Kidney epithelial cell (primary cell): ENCODE measurements around the gene KRT86. TPM values are rescaled to one million over a fixed set of nuclear protein-coding genes. Genes with fewer than 3 reads are reported as not detected.

Experiments used
- DNase-seq: peaks from one replicate; pipeline ENCODE4 v3.0.0-alpha.2; 2010; ENCODE audit warnings: low read depth
- H3K27me3 ChIP-seq: 2 replicates; pipeline ENCODE4 v1.6.0; 2011; ENCODE audit warnings: low read length; ENCODE audit not compliant: control insufficient read depth, insufficient read depth
- H3K36me3 ChIP-seq: 2 replicates; pipeline ENCODE4 v1.5.1; 2011; ENCODE audit warnings: low read length; ENCODE audit not compliant: control insufficient read depth, insufficient read depth
- H3K4me3 ChIP-seq: 2 replicates; pipeline ENCODE4 v1.5.1; 2011; ENCODE audit warnings: low read depth, mild to moderate bottlenecking, control low read depth, low read length
- total RNA-seq: library from RNA; depleted of rRNA; stranded (reverse); fragments of >200 nt; gene quantifications from 2 replicates; pipeline ENCODE4 v1.2.3, GENCODE V29; 2015
- TF ChIP-seq, protein P1 (sequence below): IDR thresholded peaks from 2 replicates; pipeline ENCODE4 v1.5.1; 2011; ENCODE audit warnings: mild to moderate bottlenecking, moderate library complexity, low read length, control low read depth, inconsistent platforms; ENCODE audit not compliant: insufficient read depth, poor library complexity, severe bottlenecking

KRT86 gene
- total RNA-seq, 1 donor from 2014 or later = 6.9 TPM

DNA sequence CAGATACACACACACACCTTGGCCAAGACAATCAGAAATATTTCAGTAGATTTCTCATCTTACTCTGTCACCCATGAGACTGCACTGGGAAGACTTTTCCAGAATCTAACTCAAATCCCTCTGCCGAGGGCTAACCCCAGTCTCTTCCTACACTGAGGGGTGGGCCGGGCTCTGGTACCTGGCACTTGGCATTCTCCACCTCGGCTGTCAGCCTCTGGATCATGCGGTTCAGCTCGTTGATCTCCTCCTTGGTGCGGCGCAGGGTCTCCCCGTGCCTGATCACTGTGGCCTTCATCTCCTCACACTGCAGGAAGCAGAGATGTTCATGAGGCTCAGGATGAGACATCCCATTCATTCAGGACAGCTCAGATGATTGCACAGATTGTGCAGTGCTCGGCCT, 41.8 kb downstream of the KRT86 start:
- Histone ChIP-seq H3K4me3 (no peak overlapping the region), H3K36me3 (no peaks in the 10 kb centered on the region), H3K27me3 (peaks cover 36% of the 10 kb centered on the region)
- TF ChIP-seq, protein P1, sequence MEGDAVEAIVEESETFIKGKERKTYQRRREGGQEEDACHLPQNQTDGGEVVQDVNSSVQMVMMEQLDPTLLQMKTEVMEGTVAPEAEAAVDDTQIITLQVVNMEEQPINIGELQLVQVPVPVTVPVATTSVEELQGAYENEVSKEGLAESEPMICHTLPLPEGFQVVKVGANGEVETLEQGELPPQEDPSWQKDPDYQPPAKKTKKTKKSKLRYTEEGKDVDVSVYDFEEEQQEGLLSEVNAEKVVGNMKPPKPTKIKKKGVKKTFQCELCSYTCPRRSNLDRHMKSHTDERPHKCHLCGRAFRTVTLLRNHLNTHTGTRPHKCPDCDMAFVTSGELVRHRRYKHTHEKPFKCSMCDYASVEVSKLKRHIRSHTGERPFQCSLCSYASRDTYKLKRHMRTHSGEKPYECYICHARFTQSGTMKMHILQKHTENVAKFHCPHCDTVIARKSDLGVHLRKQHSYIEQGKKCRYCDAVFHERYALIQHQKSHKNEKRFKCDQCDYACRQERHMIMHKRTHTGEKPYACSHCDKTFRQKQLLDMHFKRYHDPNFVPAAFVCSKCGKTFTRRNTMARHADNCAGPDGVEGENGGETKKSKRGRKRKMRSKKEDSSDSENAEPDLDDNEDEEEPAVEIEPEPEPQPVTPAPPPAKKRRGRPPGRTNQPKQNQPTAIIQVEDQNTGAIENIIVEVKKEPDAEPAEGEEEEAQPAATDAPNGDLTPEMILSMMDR = no peak
- no peak for DNase-seq

DNA sequence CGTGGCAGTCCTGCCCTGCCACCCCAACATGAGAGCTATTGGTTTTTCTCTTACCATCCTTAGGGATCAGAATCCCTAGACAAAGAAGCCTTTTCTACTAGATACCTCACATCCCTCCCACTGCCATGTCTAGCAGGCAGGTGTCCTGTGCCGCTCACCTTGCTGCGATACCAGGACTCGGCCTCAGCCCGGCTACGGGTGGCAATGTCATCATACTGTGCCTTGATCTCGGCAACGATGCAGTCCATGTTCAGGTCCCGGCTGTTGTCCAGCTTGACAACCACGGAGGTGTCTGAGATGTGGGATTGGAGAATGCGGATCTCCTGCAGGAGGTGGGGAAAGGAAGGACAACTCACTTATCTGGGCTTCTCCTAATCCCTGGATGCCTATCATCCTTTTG, 42.3 kb downstream of the KRT86 start:
- TF ChIP-seq, protein P1 = no peak
- H3K27me3 ChIP-seq = peaks cover 39% of the 10 kb centered on the region
- no peaks in the 10 kb centered on the region for H3K36me3 ChIP-seq

DNA sequence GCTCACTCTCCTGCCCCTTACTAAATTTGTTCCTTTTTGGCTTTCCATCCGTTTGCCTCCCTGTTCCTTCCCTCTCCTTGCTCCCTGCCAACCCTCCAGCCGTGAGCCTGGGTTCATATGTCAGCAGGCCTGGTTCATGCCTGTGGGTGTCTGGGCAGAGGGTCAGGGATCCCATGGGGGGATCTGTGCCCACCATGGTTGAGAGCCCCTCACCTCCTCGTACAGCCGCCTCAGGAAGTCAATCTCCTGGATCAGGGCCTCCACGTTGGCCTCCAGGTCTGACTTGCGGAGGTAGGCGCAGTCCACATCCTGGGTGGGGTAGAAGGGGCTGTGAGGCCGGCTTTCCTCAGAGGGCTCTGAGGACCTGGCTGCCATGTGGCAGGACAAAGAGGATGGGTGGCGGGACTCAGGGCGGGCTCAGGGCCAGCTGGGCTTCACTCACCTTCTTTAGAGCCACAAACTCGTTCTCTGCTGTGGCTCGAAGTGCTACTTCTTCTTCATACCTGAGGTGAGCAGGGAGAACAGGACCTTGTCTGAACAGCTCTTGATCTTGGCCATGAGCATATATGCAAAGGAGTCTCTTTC, 43.1 kb downstream of the KRT86 start:
- TF ChIP-seq, protein P1 = no peak
- DNase-seq = no peak
- Histone ChIP-seq H3K36me3 (no peaks in the 10 kb centered on the region), H3K27me3 (peaks cover 43% of the 10 kb centered on the region), H3K4me3 (no peak overlapping the region)

More for the DNA sequence above, 42.3 kb downstream of the KRT86 start:
- no peak overlapping the region for H3K4me3 ChIP-seq
- no peak for DNase-seq

DNA sequence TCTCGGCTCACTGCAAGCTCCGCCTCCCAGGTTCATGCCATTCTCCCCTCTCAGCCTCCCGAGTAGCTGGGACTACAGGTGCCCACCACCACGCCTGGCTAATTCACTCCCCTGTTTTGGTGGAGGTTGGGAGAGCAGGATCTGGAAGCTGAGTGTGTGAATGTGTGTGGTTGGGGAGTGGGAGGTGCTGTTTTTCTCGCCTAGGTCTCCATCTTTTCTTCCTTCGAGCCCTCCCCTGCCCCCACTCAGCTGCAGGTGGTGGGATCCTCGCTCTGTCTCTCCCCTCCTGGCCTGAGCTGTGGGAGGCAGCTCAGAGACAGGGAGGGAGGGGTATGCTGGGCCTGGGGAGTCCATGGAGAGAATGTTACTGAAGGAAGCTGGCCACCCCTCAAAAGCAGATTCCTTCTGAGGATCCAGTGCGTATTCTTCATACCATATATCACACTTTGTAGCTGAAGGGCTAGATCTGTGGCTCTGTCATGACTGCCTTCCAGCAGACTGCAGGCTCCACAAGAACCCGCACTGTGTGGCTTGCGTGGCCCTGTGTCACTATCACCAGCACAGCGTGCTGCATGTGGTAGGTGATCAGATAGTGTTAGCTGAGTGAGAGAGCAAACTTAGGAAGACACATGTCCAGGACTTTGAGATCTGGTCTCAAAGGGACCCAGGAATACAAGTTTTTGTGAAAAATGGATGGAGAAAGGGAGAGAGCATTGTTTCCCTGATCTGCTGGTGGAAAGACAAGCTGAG, 44.0 kb downstream of the KRT86 start:
- no peak for DNase-seq
- Histone ChIP-seq H3K36me3 (no peaks in the 10 kb centered on the region), H3K4me3 (no peak overlapping the region), H3K27me3 (peaks cover 45% of the 10 kb centered on the region)
- TF ChIP-seq, protein P1 = no peak

DNA sequence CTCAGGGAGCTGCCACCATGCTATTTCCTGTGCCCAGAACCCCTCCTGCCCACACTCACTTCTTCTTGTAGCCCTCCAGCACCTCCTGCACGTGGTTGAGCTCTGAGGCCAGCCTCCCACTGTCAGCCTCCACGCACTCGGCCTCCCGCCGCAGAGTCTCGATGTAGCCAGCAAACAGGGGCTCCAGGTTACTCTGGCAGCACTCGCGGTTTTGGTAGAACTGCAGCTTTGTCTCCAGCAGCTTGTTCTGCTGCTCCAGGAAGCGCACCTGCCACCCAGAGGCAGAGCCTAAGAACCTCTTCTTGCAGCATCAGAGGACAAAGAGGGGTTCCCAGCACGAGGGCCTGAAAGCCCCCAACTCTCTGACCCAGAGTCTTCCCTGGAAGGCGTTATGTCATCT, 44.7 kb downstream of the KRT86 start:
- TF ChIP-seq, protein P1 = peak; percentile 22
- Histone ChIP-seq H3K4me3 (no peak overlapping the region), H3K36me3 (no peaks in the 10 kb centered on the region), H3K27me3 (peaks cover 39% of the 10 kb centered on the region)
- no peak for DNase-seq
